ENCODE results near the gene SH3GL1. TPM values are rescaled to one million over a fixed set of nuclear protein-coding genes. Genes with fewer than 3 reads are reported as not detected.
A peak's percentile ranks its signal among the peaks of the same experiment; 100 is the strongest.

Gene SH3GL1
- total and polyA plus RNA-seq, 2 of the 4 experiments (the other 2 are of a cell fraction): 28.1 to 138 TPM

DNA sequence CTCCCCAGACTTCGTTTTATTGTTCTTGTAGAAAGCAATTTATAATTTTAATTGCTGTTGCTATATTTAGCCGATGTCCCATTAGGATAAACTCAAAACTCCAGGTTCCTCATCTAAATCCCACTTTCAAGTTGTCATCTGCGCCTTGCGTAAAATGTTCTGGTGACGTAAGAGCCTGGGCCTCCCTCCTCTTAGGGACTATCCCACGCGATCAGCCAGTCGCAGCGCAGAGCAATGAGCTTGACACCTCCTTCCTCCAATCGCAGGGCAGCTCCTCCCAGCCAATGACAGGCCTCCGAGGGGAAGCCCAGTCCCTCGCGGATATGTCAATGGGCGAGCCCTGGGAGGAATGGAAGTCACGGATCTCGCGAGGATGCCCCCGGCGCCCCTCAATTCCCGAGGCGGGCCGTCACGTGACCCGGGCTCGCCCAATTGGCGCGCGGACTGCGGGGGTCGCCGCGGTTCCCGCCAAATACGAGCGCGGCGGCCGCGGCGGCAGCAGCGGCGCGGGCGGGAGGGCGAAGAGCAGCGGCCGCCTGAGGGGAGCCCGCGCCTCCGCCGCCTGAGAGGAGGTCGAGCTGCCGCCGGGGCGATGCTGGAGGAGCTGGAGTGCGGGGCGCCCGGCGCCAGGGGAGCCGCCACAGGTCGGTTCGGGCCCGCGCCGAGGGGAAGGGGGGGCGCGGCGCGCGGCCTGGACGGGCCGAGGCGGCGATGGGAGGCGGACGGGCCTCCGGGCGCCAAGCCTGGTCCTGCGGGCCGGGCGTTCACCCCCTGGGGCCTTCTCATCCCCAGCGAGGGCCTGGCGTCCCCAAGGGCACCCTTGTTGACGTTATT is 2.0 kb upstream of the SH3GL1 start, which contains the start of gene CHAF1A (continued):
- TF ChIP-seq, protein P1, sequence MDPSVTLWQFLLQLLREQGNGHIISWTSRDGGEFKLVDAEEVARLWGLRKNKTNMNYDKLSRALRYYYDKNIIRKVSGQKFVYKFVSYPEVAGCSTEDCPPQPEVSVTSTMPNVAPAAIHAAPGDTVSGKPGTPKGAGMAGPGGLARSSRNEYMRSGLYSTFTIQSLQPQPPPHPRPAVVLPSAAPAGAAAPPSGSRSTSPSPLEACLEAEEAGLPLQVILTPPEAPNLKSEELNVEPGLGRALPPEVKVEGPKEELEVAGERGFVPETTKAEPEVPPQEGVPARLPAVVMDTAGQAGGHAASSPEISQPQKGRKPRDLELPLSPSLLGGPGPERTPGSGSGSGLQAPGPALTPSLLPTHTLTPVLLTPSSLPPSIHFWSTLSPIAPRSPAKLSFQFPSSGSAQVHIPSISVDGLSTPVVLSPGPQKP (IDR thresholded peaks at IDR 0.05; ENCODE audit: borderline replicate concordance, low read depth, low read length): no peak

- Histone ChIP-seq H3K9me3 (ENCODE audit: control insufficient read depth, insufficient read depth, low read length) (no peaks in the 10 kb centered on the region), H2AK9ac (replicated peaks; ENCODE audit: low read depth, low read length, poor library complexity) (no peak overlapping the region), H3K36me3 (ENCODE audit: control insufficient read depth, insufficient read depth, low read length) (peaks cover 4% of the 10 kb centered on the region; the same call in 1 of the 2 replicates), H3K4ac (ENCODE audit: low read depth, low read length) (peak overlapping the region; percentile 6; the same call in 1 of the 2 replicates), H3K4me3 (ENCODE audit: insufficient read depth, low read depth, low read length) (peak overlapping the region; percentile 31; the same call in 1 of the 2 replicates), H2BK5ac (ENCODE audit: low read depth, low read length, poor library complexity, severe bottlenecking) (peak overlapping the region; percentile 44), H3K9me1 (ENCODE audit: insufficient read depth, low read length) (peaks cover 14% of the 10 kb centered on the region), H3K14ac (replicated peaks; ENCODE audit: low read depth, low read length) (peak overlapping the region; percentile 19; the same call in 1 of the 2 replicates), H4K8ac (ENCODE audit: low read depth in 2 of 2, low read length in 2 of 2) (peak overlapping the region in 1 of 2 experiments; percentile 74; a peak in 2 of 4 replicates), H3K18ac (ENCODE audit: low read depth, low read length) (no peak overlapping the region), H3K9ac (ENCODE audit: low read depth, low read length) (peak overlapping the region; percentile 32; the same call in 1 of the 2 replicates), H2BK120ac (ENCODE audit: low read depth, low read length) (no peak overlapping the region; the same call in 1 of the 2 replicates), H3K79me1 (ENCODE audit: low read depth in 1 of 2, low read length in 2 of 2) (peaks cover 10 to 56% of the 10 kb centered on the region in 2 experiments; a peak in 2 of 4 replicates), H2BK20ac (ENCODE audit: low read depth, low read length) (no peak overlapping the region), H4K20me1 (ENCODE audit: insufficient read depth, low read length) (peaks cover 40% of the 10 kb centered on the region), H4K91ac (ENCODE audit: insufficient read depth, low read depth, low read length) (no peak overlapping the region), H3K23ac (ENCODE audit: low read depth, low read length) (peak overlapping the region; percentile 16; the same call in 1 of the 2 replicates), H2AFZ (replicated peaks; ENCODE audit: low read length, poor library complexity) (no peak overlapping the region), H3K4me2 (ENCODE audit: low read depth, low read length) (peak overlapping the region; percentile 75; the same call in 1 of the 2 replicates), H4K5ac (ENCODE audit: low read depth, low read length) (no peak overlapping the region), H3K56ac (ENCODE audit: extremely low read depth, insufficient read depth, low read length) (0 out of 2 replicates have a peak overlapping the region, but pooled peaks have one; percentile 18), H3K4me1 (ENCODE audit: control insufficient read depth, insufficient read depth, low read length) (peaks cover 10% of the 10 kb centered on the region), H3K27ac (ENCODE audit: insufficient read depth, low read length) (no peak overlapping the region), H3K27me3 (ENCODE audit: control insufficient read depth, insufficient read depth, low read length) (no peaks in the 10 kb centered on the region), H2BK15ac (ENCODE audit: low read depth, low read length) (no peak overlapping the region), H2AK5ac (ENCODE audit: low read depth, low read length) (no peak overlapping the region)
- POLR2A ChIA-PET (ENCODE audit: unreplicated experiment): no interaction called here
- no TSS peak for BruUV-seq (replicated peaks)
- dilution Hi-C loops (cut with HindIII; ENCODE audit: low sequenced_read_pairs, unreplicated experiment) (no loop called here), in situ Hi-C loops (cut with MboI; ENCODE audit: low sequenced_read_pairs) (no loop called here), intact Hi-C loops (cut with micrococcal nuclease) (loop anchor here (2.0 kb wide), 1 partner anchor 55 kb away; the partner anchor contains the start of gene UBXN6)
- DNase-seq: no peak
- CTCF ChIA-PET: interaction anchor here (1.1 to 1.5 kb wide), 2 partner anchors 14 to 26 kb away, joined by 3 to 5 read pairs; no protein-coding TSS in a partner anchor
- no CpG with 5 or more reads among the region's 8 CpGs for WGBS, 2 experiments (ENCODE audit: extremely low coverage in 2 of 2, insufficient read length in 1 of 2)
- no peak for ATAC-seq (ENCODE audit: low read depth)
- TF ChIP-seq RCOR1 (IDR thresholded peaks at IDR 0.05; ENCODE audit: insufficient replicate concordance, low read length) (no peak), RFX5 (IDR thresholded peaks at IDR 0.05; ENCODE audit: low read depth, low read length) (no peak), RAD21 (IDR thresholded peaks at IDR 0.05; ENCODE audit: low read length) (no peak), USF2 (IDR thresholded peaks at IDR 0.05; ENCODE audit: low read depth, low read length) (no peak), FOS (IDR thresholded peaks at IDR 0.05; ENCODE audit: low read depth, low read length) (no peak), BHLHE40 (IDR thresholded peaks at IDR 0.05; ENCODE audit: low read depth, low read length) (no peak), MAZ (IDR thresholded peaks at IDR 0.05; ENCODE audit: borderline replicate concordance, low read depth, low read length) (no peak)
- TF ChIP-seq, protein P1 (IDR thresholded peaks at IDR 0.05; ENCODE audit: borderline replicate concordance, low read depth, low read length): no peak
These were observed 1.4 kb upstream of the SH3GL1 start for GRCh38 chr19:4401769-4402170.

All from IMR-90 (cell line).